NCI-H187 treated with DMSO at 0.1 percent for 48 hours (cell line): Measurements from ENCODE around the gene ASPRV1.
"Not testable (repeated sequence)": the region's sequence is repeated elsewhere in the genome, so short reads cannot be mapped to it uniquely, and the experiment has no call there.

ENCODE experiments used
- DNase-seq: peaks from one replicate; lab custom pipeline; 2025; lab: John Stamatoyannopoulos, UW

ASPRV1 gene

DNA sequence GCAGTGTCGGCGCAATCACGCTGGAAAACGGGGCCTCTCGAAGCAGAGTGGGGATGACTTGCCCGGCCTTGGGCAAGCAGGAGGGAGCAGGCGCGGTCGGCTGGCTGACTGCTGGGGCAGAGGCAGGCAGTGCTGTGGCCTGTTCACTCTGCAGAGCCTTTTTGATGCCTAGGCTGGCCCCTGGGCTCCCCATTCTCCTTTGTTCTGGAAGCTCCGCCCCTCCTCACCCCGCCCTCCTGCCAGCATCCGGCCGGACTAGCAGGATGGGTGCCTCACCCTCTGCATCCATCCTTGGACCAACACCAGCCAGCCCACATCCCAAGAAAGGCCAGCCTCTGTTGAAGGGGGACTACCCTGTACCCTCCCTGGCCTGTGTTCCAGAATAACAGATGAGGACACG is at the start of gene ASPRV1:
TSS of gene ASPRV1 (minus strand) at position 136 of the 400 bp plus-strand sequence. CDS start 195 bp downstream, outside the sequence.
- DNase-seq = no peak

DNA sequence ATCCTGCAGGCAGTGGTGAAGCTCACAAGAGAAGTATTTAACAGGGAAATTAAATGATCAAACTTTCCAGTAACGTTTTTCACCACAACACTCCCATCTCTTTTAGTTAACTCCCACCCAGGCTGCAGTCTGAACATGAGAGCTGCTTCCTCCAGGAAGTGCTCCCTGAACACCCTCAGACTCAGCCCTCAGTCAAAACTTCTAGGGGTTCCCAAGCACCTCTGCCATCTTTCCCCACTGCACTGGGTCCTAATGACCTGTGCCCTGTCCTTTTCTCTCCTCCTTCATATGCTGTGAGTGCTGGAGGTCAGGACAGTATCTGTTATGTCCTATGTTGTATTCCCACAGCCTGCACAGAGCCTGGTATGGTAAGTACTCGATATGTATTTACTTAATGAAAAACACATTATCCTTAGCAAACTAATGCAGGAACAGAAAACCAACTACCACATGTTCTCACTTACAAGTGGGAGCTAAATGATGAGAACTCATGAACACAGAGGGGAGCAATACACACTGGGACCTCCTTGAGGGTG is 49.2 kb upstream of the ASPRV1 start:
- DNase-seq = no peak

DNA sequence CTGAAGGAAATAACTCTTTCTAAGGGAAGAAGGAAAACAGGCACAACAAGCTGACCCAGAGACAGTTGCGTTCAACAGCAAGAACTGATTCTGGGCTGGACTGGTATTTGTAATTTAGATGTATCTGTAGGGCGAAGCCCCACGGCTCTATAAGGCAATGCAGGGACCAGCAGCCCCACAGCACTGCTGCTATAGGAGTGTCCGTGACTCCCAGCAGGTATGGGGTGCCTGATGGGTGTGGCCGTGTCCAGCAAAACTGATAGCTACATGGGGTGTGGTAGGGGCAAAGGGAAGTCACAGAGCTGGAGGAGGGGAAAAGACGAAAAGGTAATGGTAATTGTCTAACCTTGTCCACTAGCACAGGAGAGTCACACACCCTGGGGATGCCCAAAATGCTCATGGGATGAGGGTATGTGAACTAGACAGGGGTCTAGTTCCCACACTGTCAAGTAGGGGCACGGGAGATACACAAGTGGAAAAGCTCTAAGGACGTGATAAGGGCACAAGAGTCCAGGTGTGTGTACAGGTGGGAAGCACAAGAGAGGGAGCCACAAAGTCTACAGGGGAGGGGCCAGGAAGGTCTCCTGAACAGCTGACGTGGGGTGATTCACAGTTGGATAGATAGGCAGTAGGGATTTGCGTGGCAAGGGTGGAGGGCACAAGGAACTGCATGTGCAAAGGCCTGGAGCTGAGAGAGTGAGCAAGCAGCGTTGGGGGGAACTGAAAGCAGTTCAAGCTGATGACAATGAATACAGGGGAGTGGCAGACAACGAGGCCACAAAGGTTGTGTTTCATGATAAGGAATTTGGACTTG is 48.5 kb upstream of the ASPRV1 start:
- DNase-seq = no peak

DNA sequence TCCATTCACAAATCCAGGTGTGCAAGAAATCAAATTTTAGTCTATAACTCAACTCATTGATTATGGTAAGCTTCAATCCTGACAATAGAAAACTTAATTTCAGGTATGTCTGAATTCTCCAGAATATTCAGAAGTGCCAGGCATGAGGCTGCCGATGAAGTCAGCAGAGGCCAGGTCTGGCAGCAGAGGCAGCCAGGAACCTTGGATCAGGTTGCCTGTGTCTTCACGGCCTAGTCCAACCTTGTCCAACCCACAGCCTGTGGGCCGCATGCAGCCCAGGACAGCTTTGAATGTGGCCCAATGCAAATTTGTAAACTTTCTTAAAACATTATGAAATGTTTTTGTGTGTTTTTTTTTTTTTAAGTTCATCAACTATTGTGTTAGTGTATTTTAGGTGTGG is 46.9 kb upstream of the ASPRV1 start:
- no peak for DNase-seq

- no peak for DNase-seq
Observed at GRCh38 chr2:70007151-70007550, 45.7 kb upstream of the ASPRV1 start.

DNA sequence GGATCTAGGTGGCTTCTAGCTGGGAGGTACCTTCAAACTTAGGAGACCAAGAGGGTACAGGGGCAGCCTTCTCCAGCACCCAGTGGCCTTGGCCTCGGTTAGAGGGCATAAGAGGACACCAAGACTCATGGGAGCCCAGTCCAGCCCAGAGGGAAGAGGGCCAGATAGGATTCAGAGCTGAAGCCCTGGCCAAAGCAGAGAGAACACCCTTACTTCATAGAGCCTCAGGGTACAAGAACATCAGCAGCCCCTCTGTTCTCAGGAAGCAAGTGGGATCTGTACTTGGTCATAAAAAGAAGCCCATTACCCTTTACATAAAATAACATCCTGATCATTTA is 45.0 kb upstream of the ASPRV1 start:
- no peak for DNase-seq

DNA sequence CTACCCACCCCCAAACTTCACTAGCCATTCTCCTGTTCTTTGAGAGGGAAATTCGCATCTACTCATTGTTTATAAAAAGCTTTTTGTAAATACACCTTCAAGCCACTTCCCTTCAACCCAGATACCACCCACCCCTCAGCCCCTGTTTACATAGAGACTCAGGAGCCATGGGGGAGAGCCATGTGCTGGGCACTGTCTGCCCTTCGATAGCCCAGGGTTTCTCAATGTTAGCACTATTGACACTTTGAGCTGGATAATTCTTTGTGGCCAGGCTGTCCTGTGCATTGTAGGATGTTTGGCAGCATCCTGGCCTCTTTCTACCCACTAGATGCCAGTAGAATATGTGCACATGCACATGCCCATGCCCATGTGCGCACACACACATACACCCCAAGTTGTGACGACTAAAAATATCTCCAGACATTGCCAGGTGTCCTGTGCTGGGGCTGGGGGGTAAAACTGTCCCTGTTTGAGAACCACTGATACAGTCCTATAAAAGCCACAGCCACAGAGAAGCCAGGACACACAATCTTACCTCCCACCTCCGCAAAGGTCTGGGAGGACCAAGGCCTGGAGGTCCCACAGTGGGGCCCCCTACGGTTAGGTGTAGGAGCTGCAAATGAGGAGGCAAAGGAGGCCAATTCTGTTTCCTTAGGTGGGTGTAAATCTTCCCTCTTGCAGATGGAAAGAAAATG is 44.5 kb upstream of the ASPRV1 start:
- no peak for DNase-seq

DNA sequence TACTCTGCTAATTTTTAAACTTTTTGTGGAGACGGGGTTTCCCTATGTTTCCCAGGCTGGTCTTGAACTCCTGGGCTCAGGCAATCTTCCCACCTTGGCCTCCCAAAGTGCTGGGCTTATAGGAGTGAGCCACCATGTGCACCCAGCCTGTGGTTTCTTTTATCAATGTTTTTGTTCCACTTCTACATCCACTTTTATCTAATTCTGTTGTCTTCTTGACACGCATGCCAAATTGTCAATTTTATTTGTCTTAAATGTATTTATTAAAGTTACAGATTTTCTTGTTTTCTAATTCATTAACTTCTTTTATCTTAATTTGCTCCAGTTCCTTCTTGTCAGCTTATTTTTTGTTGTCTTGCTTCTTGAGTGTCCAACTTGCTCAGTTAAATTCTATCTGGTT is 43.8 kb upstream of the ASPRV1 start:
- no peak for DNase-seq

DNA sequence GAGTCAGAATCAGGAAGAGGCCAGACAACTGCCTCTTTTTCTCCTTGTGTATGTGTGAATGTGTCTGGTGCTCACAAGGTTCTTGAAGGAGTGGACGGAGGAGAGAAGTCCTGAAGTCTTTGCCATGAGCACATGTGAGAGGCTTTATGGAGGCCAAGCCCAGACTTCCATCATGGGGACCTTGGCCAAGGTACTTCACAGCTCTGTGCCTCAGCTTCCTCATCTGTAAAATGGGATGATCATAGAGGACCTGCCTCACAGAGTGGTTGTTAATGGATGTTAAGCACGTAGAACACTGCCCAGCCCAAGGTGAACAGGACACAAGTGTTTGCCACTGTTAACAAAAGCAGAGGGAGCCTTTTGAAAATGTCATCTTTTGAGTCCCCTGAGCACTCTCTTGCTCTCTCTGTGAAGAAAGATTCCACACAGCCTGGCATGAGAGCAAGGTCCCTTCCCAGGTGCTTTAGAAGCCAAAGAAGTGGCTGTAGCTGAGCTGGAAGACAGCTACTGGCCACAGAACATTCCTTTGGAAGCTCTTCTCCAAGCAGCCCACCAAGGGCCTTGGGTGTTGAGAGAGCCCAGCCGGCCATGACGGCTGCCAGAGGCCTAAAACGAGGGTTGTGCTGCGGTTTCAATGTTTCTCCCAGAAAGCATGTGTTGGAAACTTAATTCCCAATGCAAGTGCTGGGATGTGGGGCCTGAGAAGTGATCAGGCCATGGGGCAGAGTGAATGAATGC is 41.8 kb upstream of the ASPRV1 start:
- no peak for DNase-seq

GRCh38 chr2:70002241-70002899 is 40.9 kb upstream of the ASPRV1 start:
- no peak for DNase-seq

DNA sequence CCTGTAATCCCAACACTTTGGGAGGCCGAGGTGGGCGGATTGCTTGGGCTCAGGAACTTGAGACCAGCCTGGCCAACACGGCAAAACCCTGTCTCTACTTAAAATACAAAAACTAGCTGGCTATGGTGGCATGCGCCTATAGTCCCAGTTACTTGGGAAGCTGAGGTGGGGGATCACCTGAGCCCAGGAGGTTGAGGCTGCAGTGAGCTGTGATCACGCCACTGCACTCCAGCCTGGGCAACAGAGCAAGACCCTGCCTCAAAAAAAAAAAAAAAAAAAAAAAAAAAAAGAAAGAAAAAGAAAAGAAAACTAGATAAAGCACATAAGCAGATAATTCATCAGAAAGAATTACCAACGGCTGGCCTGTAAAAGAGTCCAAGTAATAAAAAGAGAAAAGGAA is 39.1 kb upstream of the ASPRV1 start:
- DNase-seq = not testable (repeated sequence)

DNA sequence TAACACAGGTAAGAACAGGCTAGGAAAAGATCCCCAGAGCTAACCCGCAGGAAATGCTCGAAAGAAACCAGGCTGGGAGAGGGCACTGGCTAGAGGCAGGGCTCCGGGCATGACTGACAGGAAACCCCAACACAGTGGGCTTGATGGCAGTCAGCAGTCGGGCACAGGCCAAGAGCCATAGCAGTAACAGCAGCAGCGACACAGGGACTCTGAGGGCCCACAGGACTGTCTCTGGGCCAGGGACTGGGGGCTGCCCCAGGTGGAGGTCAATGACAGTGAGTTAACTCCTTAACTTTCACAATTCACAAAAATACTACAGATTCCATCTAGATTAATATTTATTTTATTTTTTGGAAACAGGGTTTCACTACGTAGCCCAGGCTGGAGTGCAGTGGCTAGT is 37.3 kb upstream of the ASPRV1 start:
- no peak for DNase-seq

DNA sequence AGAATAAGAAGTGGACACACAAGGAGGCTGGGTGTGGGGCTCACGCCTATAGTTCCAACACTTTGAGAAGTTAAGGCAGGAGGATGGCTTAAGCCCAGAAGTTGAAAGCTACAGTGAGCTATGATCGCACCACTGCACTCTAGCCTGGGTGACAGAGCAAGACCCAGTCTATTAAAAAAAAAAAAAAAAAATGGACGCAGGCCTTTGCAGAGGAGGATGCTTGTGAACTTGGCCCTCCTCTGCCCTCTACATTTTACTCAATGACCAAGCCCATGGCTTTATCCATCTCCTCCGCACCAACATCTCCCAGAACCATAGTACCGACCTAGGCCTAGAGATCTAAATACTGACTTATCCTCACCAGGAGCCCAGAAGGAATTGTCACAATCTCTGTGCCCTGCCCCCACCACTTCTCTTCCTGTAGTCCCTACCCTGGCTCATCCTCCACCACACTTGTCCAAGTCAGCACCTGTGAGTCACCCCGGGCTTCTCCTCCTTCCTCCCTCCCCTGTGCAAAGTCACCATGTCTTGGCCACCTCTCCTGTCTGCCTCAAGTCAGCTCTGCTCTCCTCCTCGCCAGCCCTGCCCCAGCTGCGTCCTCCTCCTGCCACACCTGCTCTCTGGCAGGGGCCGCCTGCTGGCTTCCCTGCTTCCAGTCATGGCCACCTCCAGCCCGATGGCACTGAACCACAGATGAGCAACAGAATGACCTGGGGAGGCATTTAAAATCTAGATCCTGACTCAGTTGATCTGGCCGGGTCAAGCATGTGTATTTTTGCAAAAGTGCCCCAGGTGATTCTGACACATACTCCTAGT is 35.8 kb upstream of the ASPRV1 start:
- no peak for DNase-seq

DNA sequence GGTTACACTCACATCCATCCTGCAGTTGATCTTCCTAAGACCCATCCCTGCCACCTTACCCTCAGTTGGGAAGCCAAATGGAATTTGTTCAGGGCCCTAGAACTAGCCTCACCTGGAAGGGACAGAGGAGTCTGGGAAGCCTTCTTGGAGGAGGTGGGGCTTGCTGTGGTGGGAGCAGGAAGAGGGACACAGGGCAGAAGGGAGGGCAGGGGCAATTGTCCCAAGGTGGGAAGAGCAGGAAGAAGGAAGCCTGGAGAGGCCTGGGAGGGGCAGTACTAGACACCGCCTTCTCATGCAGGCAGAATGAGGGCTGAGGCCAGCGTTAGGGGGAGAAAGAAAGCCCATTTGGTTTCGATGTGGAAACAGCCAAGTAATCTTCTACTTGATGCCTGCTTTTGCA is 34.1 kb upstream of the ASPRV1 start:
- DNase-seq = no peak

DNA sequence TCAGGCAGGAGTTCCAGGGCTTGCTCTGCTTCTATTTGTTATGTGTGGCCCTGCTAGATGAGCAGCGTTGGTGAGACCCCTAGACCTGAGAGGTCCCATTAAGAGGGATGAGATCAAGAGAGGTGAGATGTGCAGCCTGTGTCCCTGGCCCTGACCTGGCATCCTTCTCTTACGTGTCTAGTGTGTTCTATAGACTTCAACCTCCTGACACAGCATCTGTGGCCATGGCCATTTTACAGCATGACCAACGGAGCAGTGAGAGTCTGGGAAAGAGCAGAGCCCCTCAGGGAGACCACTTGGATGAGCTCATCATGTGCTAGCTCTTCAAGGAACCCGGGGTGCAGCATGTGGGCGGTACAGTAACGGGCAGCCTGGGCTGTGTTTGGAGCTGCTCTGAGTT is 32.7 kb upstream of the ASPRV1 start:
- DNase-seq = no peak

DNA sequence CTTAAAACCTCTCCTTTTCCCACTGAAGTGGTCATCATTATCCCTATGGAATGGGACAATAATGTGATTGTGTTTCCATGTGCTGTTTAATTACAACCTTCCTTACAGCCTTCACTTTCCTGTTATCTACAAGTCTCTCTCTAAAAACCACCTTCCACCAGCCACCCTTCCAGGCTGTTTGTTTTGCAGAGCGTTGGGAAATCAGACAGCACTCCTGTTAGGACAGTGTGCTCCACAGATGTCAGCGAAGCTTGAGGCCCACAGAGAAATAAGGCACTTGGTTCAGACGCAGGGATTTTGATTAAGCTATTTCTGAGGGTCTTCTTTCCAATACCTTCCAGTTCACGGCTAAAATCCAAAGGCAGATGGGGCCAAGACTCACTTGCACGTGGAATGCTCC is 32.3 kb upstream of the ASPRV1 start:
- no peak for DNase-seq

- DNase-seq = no peak
Observed at GRCh38 chr2:69993048-69993565, 31.7 kb upstream of the ASPRV1 start.

DNA sequence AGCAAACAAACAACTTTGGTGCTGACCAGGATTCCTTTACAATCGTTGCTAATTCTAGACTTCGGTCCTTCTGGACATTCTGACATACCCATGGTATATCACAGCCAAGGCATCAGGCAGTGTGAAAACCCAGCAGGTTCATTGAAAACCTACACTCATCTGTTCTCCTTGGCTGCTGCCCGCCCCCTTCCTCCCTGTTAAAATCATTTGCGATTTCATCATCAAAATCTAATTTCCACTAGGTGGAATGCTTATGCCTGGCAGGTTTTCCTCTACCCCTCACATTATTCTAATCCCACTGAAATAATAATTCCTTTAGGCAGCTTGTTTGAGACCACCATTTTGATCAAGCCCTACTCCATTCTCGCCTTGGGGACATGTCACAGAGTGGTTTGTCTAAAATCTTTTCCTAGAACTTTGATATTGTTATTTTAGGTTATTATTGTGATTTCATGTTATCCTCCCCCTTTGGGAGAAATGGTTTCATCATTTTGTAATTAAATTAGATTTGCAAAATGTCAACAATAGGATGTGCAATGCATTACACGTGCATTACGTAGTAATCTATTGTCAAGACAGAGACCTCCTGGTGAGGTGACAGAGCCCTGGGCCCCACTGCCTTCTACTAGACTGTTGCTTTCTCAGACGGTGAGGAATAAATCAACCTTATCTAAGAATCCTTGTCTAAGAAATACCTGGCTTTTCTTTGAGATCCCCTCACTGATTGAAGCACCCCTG is 31.0 kb upstream of the ASPRV1 start:
- DNase-seq = no peak

DNA sequence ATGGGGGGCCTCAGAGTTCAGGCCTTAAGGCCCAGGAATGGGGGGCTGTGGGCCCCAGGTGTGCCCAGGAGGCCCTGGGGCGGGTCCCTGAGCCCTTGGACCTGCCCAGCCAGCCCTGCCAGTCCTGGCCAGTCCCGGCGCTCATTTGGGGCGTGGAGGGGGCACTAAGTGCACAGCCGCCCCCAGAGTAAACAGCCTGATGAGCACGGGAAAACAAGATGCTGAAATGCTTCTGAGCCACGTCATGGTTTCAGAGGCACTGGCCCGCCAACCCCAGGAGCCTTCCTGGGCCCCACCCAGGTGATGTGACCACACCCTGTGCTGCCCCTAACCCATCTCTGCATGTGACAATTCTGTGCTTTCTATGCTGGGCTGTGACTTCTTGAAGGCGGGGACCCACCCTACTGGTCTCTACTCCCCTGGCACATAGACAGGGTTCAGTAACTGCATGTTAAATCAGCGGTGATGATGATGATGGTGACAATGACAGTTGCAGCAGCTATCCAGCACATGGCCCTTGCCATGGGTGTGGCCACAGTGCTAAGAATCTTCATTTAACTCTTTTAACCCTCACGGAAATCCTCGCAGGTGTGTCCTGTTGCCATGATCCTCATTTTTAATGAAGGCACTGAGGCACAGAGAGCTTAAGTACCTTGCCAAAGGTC is 28.1 kb upstream of the ASPRV1 start:
- DNase-seq = no peak

GRCh38 chr2:69989009-69989408 is 27.6 kb upstream of the ASPRV1 start:
- no peak for DNase-seq
